Breast epithelium (tissue), 3 donors: ENCODE data around the gene YOD1. TPM values are rescaled to one million over a fixed set of nuclear protein-coding genes. Genes with fewer than 3 reads are reported as not detected.

Source experiments
- total RNA-seq, 3 donors: library from RNA; depleted of rRNA; stranded (reverse); fragments of >200 nt; gene quantifications; one replicate each; pipeline ENCODE4 v1.1.0, GENCODE V29; 2016

Gene YOD1
- total RNA-seq, 3 donors from 2014 or later: 6.9 to 13.3 (median 9.2) TPM

Other genes with a start within 250 kb of the YOD1 start
- 1 to 10 TPM in 1 of 3 donors, not detected in 2; 1.5 TPM for gene IL20, start 185.6 kb downstream of the YOD1 start, total RNA-seq
- under 1 TPM in 1 of 3 donors, not detected in 2; 0.59 TPM for gene IL24, start 153.8 kb downstream of the YOD1 start, total RNA-seq
- 10 to 100 TPM in 1 of 3 donors, 1 to 10 TPM in 2; 1.1 to 11.0 (median 3.3) TPM for gene FCMR, start 129.3 kb downstream of the YOD1 start, total RNA-seq
- gene PIGR, start 104.7 kb downstream of the YOD1 start, total RNA-seq: 100 to 1,000 TPM in 2 of 3 donors, under 1 TPM in 1; 0.16 to 205 (median 123) TPM
- gene FCAMR, start 80.7 kb downstream of the YOD1 start, total RNA-seq: not detected
- 10 to 100 TPM in 1 of 3 donors, 1 to 10 TPM in 1, under 1 TPM in 1; under 0.01 to 22.2 (median 5.6) TPM for gene C1orf116, start 18.5 kb downstream of the YOD1 start, total RNA-seq
- gene PFKFB2, start 2.1 kb upstream of the YOD1 start, total RNA-seq: 10 to 100 TPM in 1 of 3 donors, 1 to 10 TPM in 2; 7.5 to 13.2 (median 8.2) TPM
- 1 to 10 TPM in 1 of 3 donors, under 1 TPM in 2; 0.80 to 3.1 (median 0.98) TPM for gene C4BPB, start 37.7 kb upstream of the YOD1 start, total RNA-seq
- gene C4BPA, start 53.0 kb upstream of the YOD1 start, total RNA-seq: 1 to 10 TPM in 2 of 3 donors, not detected in 1; 6.4 to 7.5 TPM